IPS DF 6.9 (cell line): ENCODE results near the gene ALX4.

Experiments used
- DNase-seq: peaks from one replicate; pipeline ENCODE4 v3.0.0-alpha.2; 2013; ENCODE audit warnings: low read depth, low spot score
- H3K27ac ChIP-seq: one replicate; pipeline ENCODE4 v1.5.1; 2013; ENCODE audit warnings: low read length, control low read depth
- H3K27me3 ChIP-seq: 2 replicates; pipeline ENCODE4 v1.6.1; 2013; ENCODE audit warnings: mild to moderate bottlenecking, low read length; ENCODE audit not compliant: control insufficient read depth, insufficient read depth
- H3K36me3 ChIP-seq: 2 replicates; pipeline ENCODE4 v1.6.1; 2013; ENCODE audit warnings: low read length; ENCODE audit not compliant: control insufficient read depth, insufficient read depth
- H3K4me1 ChIP-seq: 2 replicates; pipeline ENCODE4 v1.6.1; 2013; ENCODE audit warnings: low read length; ENCODE audit not compliant: control insufficient read depth, insufficient read depth
- H3K4me3 ChIP-seq: 2 replicates; pipeline ENCODE4 v1.5.1; 2013; ENCODE audit warnings: mild to moderate bottlenecking, low read length
- H3K9me3 ChIP-seq: 2 replicates; pipeline ENCODE4 v1.6.1; 2013; ENCODE audit warnings: low read length, inconsistent platforms; ENCODE audit not compliant: control insufficient read depth, insufficient read depth
- WGBS: extraction: QIAGEN DNeasy Blood & Tissue Kit; methylation state at CpG from one replicate; pipeline ENCODE4 v1.1.7; 2013; ENCODE audit warnings: mixed read lengths, missing lambda C conversion rate; ENCODE audit not compliant: insufficient read length, insufficient coverage; 5-methylcytosine and 5-hydroxymethylcytosine counted together

The ALX4 gene

DNA sequence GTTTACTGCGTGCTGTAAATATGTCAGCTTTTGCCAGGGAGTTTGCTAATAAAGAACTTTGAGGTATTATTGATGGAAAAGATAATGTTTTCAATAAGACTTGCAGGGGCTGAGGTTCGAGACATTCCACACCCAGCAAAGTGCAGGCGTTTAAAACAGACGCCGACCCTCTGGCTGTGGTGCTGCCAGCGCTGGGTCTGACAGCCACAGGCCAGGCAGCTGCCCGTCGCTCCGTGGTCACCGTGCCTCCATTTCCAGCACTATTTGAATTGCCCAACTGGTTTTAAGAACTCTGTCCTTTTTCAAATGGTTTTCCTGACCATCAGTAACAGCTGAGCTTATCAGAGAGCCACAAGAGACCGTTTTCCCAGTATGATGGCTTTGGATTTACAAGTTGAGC lies 28.1 kb upstream of the ALX4 start:
- peaks cover 28% of the 10 kb centered on the region for H3K27me3 ChIP-seq

GRCh38 chr11:44335919-44336318 lies 26.0 kb upstream of the ALX4 start:
- Histone ChIP-seq H3K27ac (no peak overlapping the region), H3K36me3 (no peaks in the 10 kb centered on the region), H3K4me1 (peaks cover 7% of the 10 kb centered on the region), H3K4me3 (no peak overlapping the region), H3K9me3 (no peaks in the 10 kb centered on the region), H3K27me3 (peaks cover 33% of the 10 kb centered on the region)
- DNase-seq, result no peak
- no CpG with 5 or more reads among the region's 6 CpGs for WGBS

More for the DNA sequence above, 28.1 kb upstream of the ALX4 start:
- Histone ChIP-seq H3K4me3 (no peak overlapping the region), H3K9me3 (no peaks in the 10 kb centered on the region), H3K27ac (no peak overlapping the region), H3K36me3 (no peaks in the 10 kb centered on the region), H3K4me1 (peaks cover 6% of the 10 kb centered on the region)
- WGBS, result no CpG with 5 or more reads among the region's 11 CpGs
- DNase-seq, result no peak

DNA sequence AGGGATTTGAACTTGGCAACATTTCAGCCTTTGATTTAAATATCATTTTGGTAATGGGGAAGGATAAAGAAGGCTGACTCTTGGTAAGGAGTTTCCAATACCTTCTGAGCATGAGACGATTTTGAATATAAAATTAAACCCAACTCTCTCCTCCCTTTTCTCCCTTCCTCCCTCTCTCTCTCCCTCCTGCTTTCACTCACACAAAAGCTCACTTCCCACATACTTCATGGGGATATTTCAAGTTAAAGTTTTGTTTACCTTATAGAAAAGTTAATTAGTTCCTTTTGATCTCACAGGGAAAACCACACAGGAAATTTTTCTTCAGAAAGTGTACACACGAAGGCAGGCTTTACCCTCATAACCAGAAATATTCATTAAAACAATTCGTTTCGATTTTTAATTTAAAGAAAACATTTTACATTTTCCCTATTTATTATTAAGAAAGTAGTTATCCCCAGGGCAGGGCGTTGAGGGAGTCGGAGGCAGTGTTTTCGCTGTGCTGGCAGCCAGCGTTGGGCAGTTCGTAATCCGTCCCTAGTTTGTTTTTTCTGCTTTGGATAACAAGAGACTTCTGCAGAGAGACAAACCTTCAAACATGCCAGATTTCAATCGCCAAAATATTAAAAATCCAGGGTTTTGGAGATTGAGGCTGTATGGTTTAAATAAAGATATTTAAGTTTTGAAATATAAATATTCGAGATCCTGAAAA lies 25.3 kb upstream of the ALX4 start:
- no peaks in the 10 kb centered on the region for H3K36me3 ChIP-seq
- no peak overlapping the region for H3K4me3 ChIP-seq
- WGBS, result 100% methylated on average over 2 of the region's 12 CpGs
- H3K27ac ChIP-seq, result no peak overlapping the region
- H3K27me3 ChIP-seq, result peaks cover 36% of the 10 kb centered on the region
- H3K9me3 ChIP-seq, result no peaks in the 10 kb centered on the region
- H3K4me1 ChIP-seq, result peaks cover 7% of the 10 kb centered on the region
- DNase-seq, result no peak

DNA sequence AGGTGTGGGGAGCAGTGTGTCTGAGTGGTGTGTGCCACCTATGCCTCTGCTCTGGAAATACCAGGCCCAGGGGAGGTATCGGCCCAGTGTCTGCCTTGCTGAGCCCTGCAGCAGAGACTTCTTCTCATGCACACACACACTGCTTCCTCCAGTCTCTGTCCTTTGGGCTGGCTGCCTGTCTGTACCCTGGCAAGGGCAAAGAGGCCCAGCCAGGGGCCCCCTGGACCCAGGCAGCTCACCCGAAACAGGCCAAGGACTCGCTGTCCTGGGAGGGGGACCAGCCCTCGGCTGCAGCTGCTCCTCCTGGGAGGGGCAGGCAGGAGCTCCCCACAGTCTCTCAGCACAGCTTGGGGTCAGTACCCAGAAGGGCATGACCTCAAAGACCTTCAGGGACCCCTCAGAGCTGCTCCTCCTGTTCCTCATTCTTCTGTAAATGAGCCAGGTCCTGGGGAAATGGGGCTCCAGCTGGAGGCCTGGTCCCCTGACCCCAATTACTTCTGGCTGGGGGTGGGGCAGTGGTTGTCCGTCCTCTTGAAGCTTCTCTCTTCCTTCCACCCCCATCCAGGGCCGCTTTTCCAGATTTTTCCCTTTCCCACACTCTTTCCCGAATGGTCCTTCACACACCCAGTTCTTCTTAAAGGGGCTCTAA lies 24.5 kb upstream of the ALX4 start:
- WGBS, result no CpG with 5 or more reads among the region's 7 CpGs
- H3K36me3 ChIP-seq, result no peaks in the 10 kb centered on the region
- H3K9me3 ChIP-seq, result no peaks in the 10 kb centered on the region
- no peak overlapping the region for H3K4me3 ChIP-seq
- no peak overlapping the region for H3K27ac ChIP-seq
- DNase-seq, result no peak
- H3K27me3 ChIP-seq, result peaks cover 36% of the 10 kb centered on the region
- peaks cover 7% of the 10 kb centered on the region for H3K4me1 ChIP-seq

- H3K4me3 ChIP-seq, result no peak overlapping the region
- H3K9me3 ChIP-seq, result no peaks in the 10 kb centered on the region
- peaks cover 38% of the 10 kb centered on the region for H3K27me3 ChIP-seq
- no peak for DNase-seq
- WGBS, result no CpG with 5 or more reads among the region's 14 CpGs
- H3K36me3 ChIP-seq, result no peaks in the 10 kb centered on the region
- H3K4me1 ChIP-seq, result peaks cover 5% of the 10 kb centered on the region; the same call in 1 of the 2 replicates
- no peak overlapping the region for H3K27ac ChIP-seq
Observed at GRCh38 chr11:44333271-44334218, 23.6 kb upstream of the ALX4 start.

DNA sequence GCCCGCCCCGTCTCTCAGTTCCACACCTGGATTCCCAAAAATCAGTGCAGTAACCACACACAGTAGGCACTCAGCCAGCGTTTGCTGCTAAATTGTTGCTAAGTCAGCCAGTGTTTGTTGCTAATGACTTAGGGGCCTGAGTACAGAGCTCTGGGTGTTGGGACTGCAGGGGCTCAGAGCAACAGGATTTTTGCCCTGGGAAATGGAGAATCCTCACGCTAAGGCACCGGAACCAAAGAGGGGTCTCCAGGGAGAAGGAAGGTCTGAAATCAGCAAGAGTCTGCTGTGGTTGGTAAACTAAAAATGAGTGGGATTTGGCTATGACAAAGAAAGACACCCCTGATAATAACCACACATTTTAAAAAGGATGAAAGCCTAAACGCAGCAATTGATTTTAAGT lies 22.7 kb upstream of the ALX4 start:
- Histone ChIP-seq H3K36me3 (no peaks in the 10 kb centered on the region), H3K27ac (no peak overlapping the region), H3K4me3 (no peak overlapping the region), H3K4me1 (peaks cover 5% of the 10 kb centered on the region; the same call in 1 of the 2 replicates), H3K27me3 (peaks cover 32% of the 10 kb centered on the region), H3K9me3 (no peaks in the 10 kb centered on the region)
- DNase-seq, result no peak
- no CpG with 5 or more reads among the region's 6 CpGs for WGBS

- DNase-seq, result no peak
- Histone ChIP-seq H3K4me1 (peaks cover 6% of the 10 kb centered on the region), H3K4me3 (no peak overlapping the region), H3K27me3 (peaks cover 49% of the 10 kb centered on the region), H3K9me3 (no peaks in the 10 kb centered on the region), H3K27ac (no peak overlapping the region), H3K36me3 (no peaks in the 10 kb centered on the region)
- WGBS, result no CpG with 5 or more reads among the region's 8 CpGs
Observed at GRCh38 chr11:44329472-44330230, 19.7 kb upstream of the ALX4 start.

GRCh38 chr11:44328138-44328660 lies 18.3 kb upstream of the ALX4 start:
- H3K27ac ChIP-seq, result no peak overlapping the region
- no CpG with 5 or more reads among the region's 11 CpGs for WGBS
- DNase-seq, result no peak
- H3K27me3 ChIP-seq, result peaks cover 58% of the 10 kb centered on the region
- H3K9me3 ChIP-seq, result no peaks in the 10 kb centered on the region
- no peak overlapping the region for H3K4me3 ChIP-seq
- no peaks in the 10 kb centered on the region for H3K36me3 ChIP-seq
- H3K4me1 ChIP-seq, result peaks cover 2% of the 10 kb centered on the region; the same call in 1 of the 2 replicates

GRCh38 chr11:44327730-44328129 lies 17.8 kb upstream of the ALX4 start:
- peaks cover 63% of the 10 kb centered on the region for H3K27me3 ChIP-seq
- H3K4me3 ChIP-seq, result no peak overlapping the region
- WGBS, result no CpG with 5 or more reads among the region's 10 CpGs
- H3K4me1 ChIP-seq, result peaks cover 2% of the 10 kb centered on the region; the same call in 1 of the 2 replicates
- no peak overlapping the region for H3K27ac ChIP-seq
- no peak for DNase-seq
- H3K9me3 ChIP-seq, result no peaks in the 10 kb centered on the region
- H3K36me3 ChIP-seq, result no peaks in the 10 kb centered on the region
